ENCODE results near the gene BCDIN3D.

DNA sequence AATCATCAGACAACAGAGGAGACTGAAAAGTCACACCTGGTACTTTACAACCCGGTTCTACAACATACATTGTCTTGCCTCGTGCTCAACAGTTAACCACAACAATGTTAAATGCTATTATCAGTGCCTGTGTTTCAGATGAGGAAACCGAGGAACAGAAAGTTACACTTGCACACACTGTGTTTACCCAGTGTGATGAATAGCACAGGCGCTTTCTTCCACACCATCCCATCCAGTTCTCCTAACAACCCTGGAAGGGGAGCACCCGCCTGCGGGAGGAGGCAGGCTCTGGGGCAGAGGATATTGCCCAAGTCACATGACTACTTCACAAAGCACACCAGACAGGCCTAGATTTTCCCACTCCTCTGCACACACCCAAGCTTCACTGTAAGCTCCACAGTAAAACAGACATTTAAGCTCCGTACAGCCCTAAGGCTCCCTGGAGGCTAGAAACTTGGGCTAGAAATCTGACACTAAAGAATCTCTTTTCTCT is 36.5 kb downstream of the BCDIN3D start:
- TF ChIP-seq, protein P1, sequence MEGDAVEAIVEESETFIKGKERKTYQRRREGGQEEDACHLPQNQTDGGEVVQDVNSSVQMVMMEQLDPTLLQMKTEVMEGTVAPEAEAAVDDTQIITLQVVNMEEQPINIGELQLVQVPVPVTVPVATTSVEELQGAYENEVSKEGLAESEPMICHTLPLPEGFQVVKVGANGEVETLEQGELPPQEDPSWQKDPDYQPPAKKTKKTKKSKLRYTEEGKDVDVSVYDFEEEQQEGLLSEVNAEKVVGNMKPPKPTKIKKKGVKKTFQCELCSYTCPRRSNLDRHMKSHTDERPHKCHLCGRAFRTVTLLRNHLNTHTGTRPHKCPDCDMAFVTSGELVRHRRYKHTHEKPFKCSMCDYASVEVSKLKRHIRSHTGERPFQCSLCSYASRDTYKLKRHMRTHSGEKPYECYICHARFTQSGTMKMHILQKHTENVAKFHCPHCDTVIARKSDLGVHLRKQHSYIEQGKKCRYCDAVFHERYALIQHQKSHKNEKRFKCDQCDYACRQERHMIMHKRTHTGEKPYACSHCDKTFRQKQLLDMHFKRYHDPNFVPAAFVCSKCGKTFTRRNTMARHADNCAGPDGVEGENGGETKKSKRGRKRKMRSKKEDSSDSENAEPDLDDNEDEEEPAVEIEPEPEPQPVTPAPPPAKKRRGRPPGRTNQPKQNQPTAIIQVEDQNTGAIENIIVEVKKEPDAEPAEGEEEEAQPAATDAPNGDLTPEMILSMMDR (IDR thresholded peaks at IDR 0.05): no peak
- TF ChIP-seq POLR2A (IDR thresholded peaks at IDR 0.05): no peak
